Glutamatergic neuron (in vitro differentiated cells): Measurements from ENCODE around the gene TXNL4A. TPM values are rescaled to one million over a fixed set of nuclear protein-coding genes. Genes with fewer than 3 reads are reported as not detected.

Source experiments
- DNase-seq: peaks from one replicate; pipeline ENCODE4 v3.0.0; 2022
- H3K27ac Mint-ChIP-seq: one replicate; pipeline ENCODE4 v1.8.0; 2020; ENCODE audit warnings: mild to moderate bottlenecking, mixed read lengths, inconsistent platforms; ENCODE audit not compliant: unreplicated experiment
- H3K27me3 Mint-ChIP-seq: one replicate; pipeline ENCODE4 v1.8.0; 2020; ENCODE audit warnings: mild to moderate bottlenecking, moderate library complexity, mixed read lengths, inconsistent platforms; ENCODE audit not compliant: unreplicated experiment
- H3K36me3 Mint-ChIP-seq: one replicate; pipeline ENCODE4 v1.8.0; 2020; ENCODE audit warnings: mild to moderate bottlenecking, mixed read lengths, inconsistent platforms; ENCODE audit not compliant: unreplicated experiment
- H3K4me1 Mint-ChIP-seq: one replicate; pipeline ENCODE4 v1.8.0; 2020; ENCODE audit warnings: mild to moderate bottlenecking, low read depth, mixed read lengths, inconsistent platforms; ENCODE audit not compliant: unreplicated experiment
- H3K4me3 Mint-ChIP-seq: one replicate; pipeline ENCODE4 v1.8.0; 2020; ENCODE audit warnings: mild to moderate bottlenecking, mixed read lengths, inconsistent platforms; ENCODE audit not compliant: unreplicated experiment
- H3K9me3 Mint-ChIP-seq: one replicate; pipeline ENCODE4 v1.8.0; 2020; ENCODE audit warnings: mild to moderate bottlenecking, moderate library complexity, mixed read lengths, inconsistent platforms; ENCODE audit not compliant: unreplicated experiment
- total RNA-seq: library from RNA; stranded (reverse); fragmentation: NEBNext Ultra II Directional; extraction: Animal tissue kit (Norgen Biotek cat#: 25700); gene quantifications from one replicate; pipeline ENCODE4 v1.2.1, GENCODE V29; 2021; ENCODE audit not compliant: unreplicated experiment
- TF ChIP-seq, protein P1 (sequence below): fragments of 200-600 bp; sonication (generic); IDR thresholded peaks from one replicate; pipeline ENCODE4 v1.5.0; 2021; ENCODE audit not compliant: partially characterized antibody, unreplicated experiment

The TXNL4A gene
- total RNA-seq, 1 donor from 2014 or later, result 104 TPM

GRCh38 chr18:79942786-79943607, 45.4 kb downstream of the TXNL4A start:
- no peak overlapping the region for H3K4me3 Mint-ChIP-seq
- no peak for DNase-seq
- H3K36me3 Mint-ChIP-seq, result peaks cover 12% of the 10 kb centered on the region
- peaks cover 9% of the 10 kb centered on the region for H3K27me3 Mint-ChIP-seq
- peaks cover 26% of the 10 kb centered on the region for H3K4me1 Mint-ChIP-seq
- no peak overlapping the region for H3K27ac Mint-ChIP-seq
- TF ChIP-seq, protein P1, sequence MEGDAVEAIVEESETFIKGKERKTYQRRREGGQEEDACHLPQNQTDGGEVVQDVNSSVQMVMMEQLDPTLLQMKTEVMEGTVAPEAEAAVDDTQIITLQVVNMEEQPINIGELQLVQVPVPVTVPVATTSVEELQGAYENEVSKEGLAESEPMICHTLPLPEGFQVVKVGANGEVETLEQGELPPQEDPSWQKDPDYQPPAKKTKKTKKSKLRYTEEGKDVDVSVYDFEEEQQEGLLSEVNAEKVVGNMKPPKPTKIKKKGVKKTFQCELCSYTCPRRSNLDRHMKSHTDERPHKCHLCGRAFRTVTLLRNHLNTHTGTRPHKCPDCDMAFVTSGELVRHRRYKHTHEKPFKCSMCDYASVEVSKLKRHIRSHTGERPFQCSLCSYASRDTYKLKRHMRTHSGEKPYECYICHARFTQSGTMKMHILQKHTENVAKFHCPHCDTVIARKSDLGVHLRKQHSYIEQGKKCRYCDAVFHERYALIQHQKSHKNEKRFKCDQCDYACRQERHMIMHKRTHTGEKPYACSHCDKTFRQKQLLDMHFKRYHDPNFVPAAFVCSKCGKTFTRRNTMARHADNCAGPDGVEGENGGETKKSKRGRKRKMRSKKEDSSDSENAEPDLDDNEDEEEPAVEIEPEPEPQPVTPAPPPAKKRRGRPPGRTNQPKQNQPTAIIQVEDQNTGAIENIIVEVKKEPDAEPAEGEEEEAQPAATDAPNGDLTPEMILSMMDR, result no peak
- peaks cover 5% of the 10 kb centered on the region for H3K9me3 Mint-ChIP-seq

- H3K9me3 Mint-ChIP-seq, result peaks cover 5% of the 10 kb centered on the region
- TF ChIP-seq, protein P1, result no peak
- no peak overlapping the region for H3K4me3 Mint-ChIP-seq
- DNase-seq, result no peak
- peaks cover 17% of the 10 kb centered on the region for H3K36me3 Mint-ChIP-seq
- H3K4me1 Mint-ChIP-seq, result peaks cover 25% of the 10 kb centered on the region
- peaks cover 9% of the 10 kb centered on the region for H3K27me3 Mint-ChIP-seq
- H3K27ac Mint-ChIP-seq, result no peak overlapping the region
Observed at GRCh38 chr18:79942211-79942610, 46.2 kb downstream of the TXNL4A start.

DNA sequence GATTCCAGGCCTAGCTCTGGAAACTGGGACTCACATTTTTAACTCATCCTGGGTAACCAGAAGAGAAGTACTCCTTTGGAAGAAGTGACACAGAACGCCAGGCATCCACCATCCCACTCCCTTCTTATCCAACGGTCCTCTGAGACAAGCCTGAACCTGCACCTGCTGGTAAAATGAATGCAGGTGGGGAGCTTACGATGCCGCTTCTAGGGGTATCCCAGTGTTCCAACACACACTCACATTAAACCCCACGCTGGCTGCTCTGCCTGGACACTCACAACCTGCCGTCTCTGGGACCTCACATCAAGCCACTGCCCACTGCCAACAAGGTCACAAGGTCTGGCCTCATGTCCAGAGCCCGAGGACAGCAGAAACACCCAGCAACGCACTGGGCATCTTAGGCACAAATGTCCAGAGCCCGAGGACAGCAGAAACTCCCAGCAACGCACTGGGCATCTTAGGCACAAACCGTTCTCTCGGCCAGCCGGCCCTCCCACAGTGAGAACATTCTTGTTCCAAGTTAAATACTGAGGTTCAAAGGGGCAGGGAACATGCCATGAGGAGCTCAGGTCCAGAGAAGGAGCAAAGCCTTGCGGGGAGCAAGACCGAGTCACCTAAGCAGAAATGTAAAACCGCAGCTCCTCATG, 46.8 kb downstream of the TXNL4A start:
- Mint-ChIP-seq H3K36me3 (peaks cover 18% of the 10 kb centered on the region), H3K4me1 (peaks cover 22% of the 10 kb centered on the region), H3K9me3 (peaks cover 7% of the 10 kb centered on the region), H3K4me3 (no peak overlapping the region), H3K27ac (no peak overlapping the region), H3K27me3 (peaks cover 9% of the 10 kb centered on the region)
- TF ChIP-seq, protein P1, result no peak
- DNase-seq, result peak; percentile 4

- no peak overlapping the region for H3K27ac Mint-ChIP-seq
- peaks cover 18% of the 10 kb centered on the region for H3K36me3 Mint-ChIP-seq
- no peak overlapping the region for H3K4me3 Mint-ChIP-seq
- H3K4me1 Mint-ChIP-seq, result peaks cover 17% of the 10 kb centered on the region
- TF ChIP-seq, protein P1, result no peak
- peak; percentile 5 for DNase-seq
- peaks cover 8% of the 10 kb centered on the region for H3K9me3 Mint-ChIP-seq
- H3K27me3 Mint-ChIP-seq, result peaks cover 11% of the 10 kb centered on the region
Observed at GRCh38 chr18:79940814-79941472, 47.4 kb downstream of the TXNL4A start.
